Measurements from ENCODE around the gene ZFP36L1. TPM values are rescaled to one million over a fixed set of nuclear protein-coding genes. Genes with fewer than 3 reads are reported as not detected.

The ZFP36L1 gene
- total and polyA plus RNA-seq, 2 of the 13 experiments (the other 11 are each of a cell fraction or from before 2014, with no cell fraction given): 7.4 to 10.2 TPM

DNA sequence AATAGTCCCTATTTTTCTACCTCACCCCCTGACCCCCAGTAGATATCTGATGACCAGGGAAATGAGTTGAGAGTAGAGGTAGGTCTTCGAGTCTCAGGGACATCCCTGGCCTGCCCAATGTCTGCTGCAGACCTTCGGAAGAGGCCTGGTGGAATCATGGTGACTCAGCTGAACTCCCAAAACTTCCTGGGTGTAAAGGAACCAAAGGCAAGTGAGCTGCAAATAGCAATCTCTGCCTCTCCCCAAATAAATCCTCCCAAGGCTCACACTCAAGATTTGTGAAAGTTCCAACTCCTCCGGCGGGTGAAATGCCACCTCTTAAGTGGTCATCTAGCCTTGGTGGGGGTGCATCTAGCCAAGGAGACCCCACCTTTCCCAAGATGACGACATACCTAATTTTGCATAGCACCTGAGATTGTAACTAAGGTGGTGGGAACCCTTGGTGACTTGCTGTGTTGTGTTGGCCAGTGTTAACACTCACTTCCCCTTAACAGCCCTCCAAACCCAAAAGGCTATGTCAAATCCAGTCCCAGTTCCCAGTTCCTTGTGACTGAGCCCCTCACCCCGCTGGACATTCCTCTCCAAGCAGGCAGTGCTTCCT lies 6.3 kb downstream of the ZFP36L1 start (continued):
- TF ChIP-seq ZNF605 (CRISPR knock-in tag; IDR thresholded peaks at IDR 0.05) (0 out of 2 replicates have a peak, but pooled peaks have one; percentile 16), DMAP1 (CRISPR knock-in tag; IDR thresholded peaks at IDR 0.05) (no peak), ZNF430 (CRISPR knock-in tag; IDR thresholded peaks at IDR 0.05) (peak; percentile 36; the same call in 1 of the 2 replicates), ZNF569 (CRISPR knock-in tag; IDR thresholded peaks at IDR 0.05; ENCODE audit: borderline replicate concordance) (no peak), POLR2A (IDR thresholded peaks at IDR 0.05; ENCODE audit: insufficient read depth in 1 of 2, low read depth in 2 of 2, low read length in 2 of 2) (peak in 1 of 2 experiments; percentile 27; a peak in 2 of 4 replicates), RORA (CRISPR knock-in tag; IDR thresholded peaks at IDR 0.05) (no peak), ZC3H4 (CRISPR knock-in tag; IDR thresholded peaks at IDR 0.05; ENCODE audit: borderline replicate concordance) (peak; percentile 5; the same call in 1 of the 2 replicates), KDM6A (CRISPR knock-in tag; IDR thresholded peaks at IDR 0.05; ENCODE audit: low read depth) (no peak), ZNF121 (CRISPR knock-in tag; IDR thresholded peaks at IDR 0.05) (no peak), HIVEP1 (CRISPR knock-in tag; IDR thresholded peaks at IDR 0.05) (no peak), POLR2G (IDR thresholded peaks at IDR 0.05; ENCODE audit: low read depth, low read length) (peak; percentile 77), ZNF550 (CRISPR knock-in tag; IDR thresholded peaks at IDR 0.05; ENCODE audit: borderline replicate concordance) (no peak), ATAD3A (CRISPR knock-in tag; IDR thresholded peaks at IDR 0.05) (no peak), KLF13 (CRISPR knock-in tag; IDR thresholded peaks at IDR 0.05) (no peak)
- TF ChIP-seq, protein P1, sequence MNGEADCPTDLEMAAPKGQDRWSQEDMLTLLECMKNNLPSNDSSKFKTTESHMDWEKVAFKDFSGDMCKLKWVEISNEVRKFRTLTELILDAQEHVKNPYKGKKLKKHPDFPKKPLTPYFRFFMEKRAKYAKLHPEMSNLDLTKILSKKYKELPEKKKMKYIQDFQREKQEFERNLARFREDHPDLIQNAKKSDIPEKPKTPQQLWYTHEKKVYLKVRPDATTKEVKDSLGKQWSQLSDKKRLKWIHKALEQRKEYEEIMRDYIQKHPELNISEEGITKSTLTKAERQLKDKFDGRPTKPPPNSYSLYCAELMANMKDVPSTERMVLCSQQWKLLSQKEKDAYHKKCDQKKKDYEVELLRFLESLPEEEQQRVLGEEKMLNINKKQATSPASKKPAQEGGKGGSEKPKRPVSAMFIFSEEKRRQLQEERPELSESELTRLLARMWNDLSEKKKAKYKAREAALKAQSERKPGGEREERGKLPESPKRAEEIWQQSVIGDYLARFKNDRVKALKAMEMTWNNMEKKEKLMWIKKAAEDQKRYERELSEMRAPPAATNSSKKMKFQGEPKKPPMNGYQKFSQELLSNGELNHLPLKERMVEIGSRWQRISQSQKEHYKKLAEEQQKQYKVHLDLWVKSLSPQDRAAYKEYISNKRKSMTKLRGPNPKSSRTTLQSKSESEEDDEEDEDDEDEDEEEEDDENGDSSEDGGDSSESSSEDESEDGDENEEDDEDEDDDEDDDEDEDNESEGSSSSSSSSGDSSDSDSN (CRISPR knock-in tag; IDR thresholded peaks at IDR 0.05): no peak
- TF ChIP-seq, protein P2, sequence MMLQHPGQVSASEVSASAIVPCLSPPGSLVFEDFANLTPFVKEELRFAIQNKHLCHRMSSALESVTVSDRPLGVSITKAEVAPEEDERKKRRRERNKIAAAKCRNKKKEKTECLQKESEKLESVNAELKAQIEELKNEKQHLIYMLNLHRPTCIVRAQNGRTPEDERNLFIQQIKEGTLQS (CRISPR knock-in tag; IDR thresholded peaks at IDR 0.05): no peak
- TF ChIP-seq, protein P3, sequence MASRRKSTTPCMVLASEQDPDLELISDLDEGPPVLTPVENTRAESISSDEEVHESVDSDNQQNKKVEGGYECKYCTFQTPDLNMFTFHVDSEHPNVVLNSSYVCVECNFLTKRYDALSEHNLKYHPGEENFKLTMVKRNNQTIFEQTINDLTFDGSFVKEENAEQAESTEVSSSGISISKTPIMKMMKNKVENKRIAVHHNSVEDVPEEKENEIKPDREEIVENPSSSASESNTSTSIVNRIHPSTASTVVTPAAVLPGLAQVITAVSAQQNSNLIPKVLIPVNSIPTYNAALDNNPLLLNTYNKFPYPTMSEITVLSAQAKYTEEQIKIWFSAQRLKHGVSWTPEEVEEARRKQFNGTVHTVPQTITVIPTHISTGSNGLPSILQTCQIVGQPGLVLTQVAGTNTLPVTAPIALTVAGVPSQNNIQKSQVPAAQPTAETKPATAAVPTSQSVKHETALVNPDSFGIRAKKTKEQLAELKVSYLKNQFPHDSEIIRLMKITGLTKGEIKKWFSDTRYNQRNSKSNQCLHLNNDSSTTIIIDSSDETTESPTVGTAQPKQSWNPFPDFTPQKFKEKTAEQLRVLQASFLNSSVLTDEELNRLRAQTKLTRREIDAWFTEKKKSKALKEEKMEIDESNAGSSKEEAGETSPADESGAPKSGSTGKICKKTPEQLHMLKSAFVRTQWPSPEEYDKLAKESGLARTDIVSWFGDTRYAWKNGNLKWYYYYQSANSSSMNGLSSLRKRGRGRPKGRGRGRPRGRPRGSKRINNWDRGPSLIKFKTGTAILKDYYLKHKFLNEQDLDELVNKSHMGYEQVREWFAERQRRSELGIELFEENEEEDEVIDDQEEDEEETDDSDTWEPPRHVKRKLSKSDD (CRISPR knock-in tag; IDR thresholded peaks at IDR 0.05; ENCODE audit: low read depth): no peak

All from HepG2 (cell line).